HG03039 (cell line): Measurements from ENCODE around the gene DKK2.

Experiments used
- ATAC-seq: cut with Tn5 transposase; IDR thresholded peaks from one replicate; pipeline ENCODE4 v1.9.1; 2021; ENCODE audit warnings: mild to moderate bottlenecking, moderate library complexity; ENCODE audit not compliant: unreplicated experiment

Gene DKK2, protein sequence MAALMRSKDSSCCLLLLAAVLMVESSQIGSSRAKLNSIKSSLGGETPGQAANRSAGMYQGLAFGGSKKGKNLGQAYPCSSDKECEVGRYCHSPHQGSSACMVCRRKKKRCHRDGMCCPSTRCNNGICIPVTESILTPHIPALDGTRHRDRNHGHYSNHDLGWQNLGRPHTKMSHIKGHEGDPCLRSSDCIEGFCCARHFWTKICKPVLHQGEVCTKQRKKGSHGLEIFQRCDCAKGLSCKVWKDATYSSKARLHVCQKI

DNA sequence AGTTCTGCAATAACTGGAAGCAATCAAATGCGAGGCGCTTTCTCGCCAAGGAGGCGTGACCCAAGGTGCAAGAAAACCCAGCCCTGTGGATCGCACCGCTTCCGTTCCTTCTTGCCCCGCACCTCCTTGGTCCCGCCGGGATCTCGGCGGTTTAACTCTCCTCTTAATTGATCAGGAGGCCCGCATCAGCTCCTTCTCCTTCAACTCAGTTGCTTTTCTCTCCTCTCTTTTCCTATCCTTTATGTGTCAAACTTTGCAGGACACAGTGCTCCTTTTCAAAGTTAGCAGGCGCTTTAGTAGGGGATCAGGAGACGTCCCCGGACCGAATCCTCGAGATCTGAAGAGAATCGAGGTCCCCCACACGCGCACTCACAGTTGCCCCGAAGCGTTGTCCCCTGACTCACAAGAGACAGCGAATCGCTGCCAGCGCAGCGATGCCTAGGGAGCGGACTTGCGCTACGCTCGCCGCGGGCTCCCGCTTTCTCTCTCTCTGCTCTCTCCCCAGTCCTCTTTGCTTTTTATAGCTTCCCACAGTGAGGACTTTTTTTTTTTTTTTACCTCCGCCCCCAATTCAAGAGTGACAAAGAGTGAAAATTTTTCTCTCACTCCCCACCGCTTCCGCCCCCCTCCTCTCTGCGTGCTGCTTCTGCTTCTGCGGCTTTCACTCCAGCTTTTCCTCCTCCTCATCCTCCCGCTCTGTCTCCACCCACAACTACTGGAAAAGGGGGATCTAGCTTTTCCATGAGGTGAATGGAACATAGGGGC, at the start of gene DKK2:
TSS of gene DKK2 (minus strand) at position 495 of the 765 bp plus-strand sequence. CDS start 722 bp downstream, outside the sequence.
- ATAC-seq, result no peak

DNA sequence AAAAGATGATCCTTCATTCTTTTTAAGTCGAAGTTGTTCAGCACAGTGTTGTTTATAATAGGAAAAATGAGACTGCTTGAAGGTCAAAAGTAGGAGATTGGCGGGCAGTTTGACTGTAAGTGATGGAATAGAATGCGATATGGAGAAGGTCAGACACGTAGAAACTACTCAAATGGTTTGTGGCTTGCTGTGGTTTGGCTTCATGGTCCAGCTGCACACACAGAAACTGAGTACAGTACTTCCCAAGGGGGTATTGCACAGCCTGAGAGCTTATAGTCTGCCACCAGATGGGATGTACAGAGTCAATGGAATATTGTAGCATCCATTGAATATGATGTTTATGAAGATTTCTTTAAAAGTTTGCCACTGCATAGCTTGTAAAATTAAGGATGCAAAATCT, 41.1 kb upstream of the DKK2 start:
- no peak for ATAC-seq

DNA sequence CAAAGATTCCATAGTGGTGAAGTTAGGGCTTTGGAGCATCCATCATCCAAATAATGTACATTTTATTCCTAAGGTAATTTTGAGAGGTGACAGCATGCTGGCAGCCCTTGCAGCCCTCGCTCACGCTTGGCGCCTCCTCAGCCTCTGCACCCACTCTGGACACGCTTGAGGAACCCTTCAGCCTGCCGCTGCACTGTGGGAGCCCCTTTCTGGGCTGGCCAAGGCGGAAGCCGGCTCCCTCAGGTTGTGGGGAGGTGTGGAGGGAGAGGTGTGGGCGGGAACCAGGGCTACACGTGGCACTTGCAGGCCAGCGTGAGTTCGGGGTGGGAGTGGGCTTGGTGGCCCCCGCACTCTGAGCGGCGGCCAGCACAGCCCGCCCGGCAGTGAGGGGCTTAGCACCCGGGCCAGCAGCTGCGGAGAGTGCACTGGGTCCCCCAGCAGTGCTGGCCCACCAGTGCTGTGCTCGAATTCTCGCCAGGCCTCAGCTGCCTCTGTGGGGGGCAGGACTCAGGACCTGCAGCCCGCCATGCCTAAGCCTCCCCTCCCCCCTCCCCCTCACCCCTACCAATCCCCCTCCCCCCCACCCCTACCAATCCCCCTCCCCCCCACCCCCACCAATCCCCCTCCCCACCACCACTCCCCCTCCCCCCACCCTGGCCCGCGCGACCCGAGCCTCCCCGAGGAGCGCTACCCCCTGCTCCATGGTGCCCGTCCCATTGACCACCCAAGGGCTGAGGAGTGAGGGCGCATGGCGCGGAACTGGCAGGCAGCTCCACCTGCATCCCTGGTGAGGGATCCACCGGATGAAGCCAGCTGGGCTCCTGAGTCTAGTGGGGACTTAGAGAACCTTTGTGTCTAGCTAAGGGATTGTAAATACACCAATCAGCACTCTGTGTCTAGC, 37.0 kb upstream of the DKK2 start:
- ATAC-seq, result no peak

DNA sequence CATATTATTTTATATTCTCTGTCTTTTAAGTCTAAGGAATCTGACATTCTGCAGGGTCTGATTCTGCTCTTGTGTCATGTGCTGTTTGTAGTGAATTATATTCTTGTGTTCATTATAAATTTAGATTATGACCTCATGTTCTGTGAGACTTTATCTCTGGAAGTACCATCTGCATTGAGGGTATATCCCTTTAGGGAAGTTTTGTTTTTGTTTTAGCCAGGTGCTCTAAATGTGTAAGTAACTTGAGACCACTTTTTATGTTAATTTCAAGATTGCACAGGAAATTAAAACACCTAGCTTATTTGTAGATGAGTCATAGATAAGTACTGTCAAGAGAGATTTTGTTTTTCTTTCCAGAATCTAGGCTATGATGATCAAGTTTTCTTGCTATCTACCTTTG, 35.0 kb upstream of the DKK2 start:
- ATAC-seq, result no peak

DNA sequence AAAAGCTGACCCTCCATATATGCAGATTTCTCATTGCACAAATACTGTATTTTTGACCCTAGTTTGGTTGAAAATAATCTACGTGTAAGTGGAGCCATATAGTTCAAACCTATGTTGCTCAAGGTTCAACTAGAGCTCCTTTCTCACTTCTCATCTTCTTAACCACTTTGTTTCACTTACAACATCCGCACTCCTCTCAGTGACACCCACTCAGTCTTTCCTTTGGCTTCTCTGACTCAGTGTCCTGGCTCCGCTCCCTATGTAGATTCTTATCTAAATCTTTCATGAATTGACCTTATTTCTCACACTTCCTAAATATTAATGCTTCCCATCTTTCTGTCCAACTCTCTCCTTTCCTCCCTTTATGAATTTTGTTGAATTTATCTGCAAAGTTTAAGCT, 32.9 kb upstream of the DKK2 start:
- no peak for ATAC-seq

DNA sequence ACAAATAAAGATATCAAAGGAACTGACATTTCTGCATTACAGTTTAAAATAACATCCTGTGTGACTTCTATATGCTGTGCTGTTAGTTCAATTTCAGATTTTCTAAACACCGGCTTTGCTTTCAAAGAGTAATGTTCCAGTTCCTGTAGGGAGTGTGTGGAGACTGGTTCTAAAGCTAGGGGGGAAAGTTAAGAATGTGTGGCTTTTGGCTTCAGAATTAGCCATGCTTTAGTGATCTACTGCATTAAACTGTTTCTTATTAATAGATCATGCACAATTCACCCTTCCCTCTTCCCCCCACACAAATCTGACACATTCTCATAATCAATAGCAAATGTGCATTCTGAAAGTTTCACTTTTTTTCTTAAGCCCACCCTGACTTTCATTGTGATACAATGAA, 32.0 kb upstream of the DKK2 start:
- no peak for ATAC-seq

DNA sequence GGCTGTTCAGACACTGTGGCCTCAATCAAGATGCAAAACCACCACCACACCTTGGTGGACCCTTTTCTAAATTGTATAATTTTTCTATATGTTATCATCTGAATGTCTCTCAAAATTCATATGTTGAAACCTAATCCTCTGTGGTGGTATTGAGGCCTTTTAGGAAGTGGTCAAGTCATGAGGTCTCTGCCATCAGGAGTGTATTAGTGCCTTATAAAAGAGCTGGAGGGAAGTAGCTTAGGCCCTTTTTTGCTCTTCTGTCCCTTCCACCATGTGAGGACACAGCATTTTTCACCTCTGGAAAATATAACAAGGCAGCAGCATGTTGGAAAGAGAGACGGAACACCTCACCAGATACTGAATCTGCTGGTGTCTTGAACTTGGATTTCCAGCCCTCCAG, 30.5 kb upstream of the DKK2 start:
- no peak for ATAC-seq

DNA sequence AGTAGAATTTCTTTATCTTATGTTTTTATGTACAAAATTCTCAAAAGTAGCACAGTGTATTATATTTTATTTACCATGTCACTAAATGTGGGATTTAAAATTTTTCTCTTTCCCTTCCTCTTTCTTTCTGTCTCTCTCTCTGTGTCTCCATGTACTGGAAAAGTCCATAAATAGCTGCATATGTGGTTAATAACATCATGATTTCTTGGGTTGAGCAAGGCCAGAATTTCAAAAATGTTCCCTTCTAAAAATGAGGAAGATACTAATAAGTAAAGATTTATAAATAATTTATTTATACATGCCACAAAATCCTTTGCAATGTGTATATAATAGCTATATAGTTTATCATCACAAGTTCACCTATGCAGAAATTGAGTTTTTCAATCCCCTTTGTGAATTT, 29.1 kb upstream of the DKK2 start:
- no peak for ATAC-seq

DNA sequence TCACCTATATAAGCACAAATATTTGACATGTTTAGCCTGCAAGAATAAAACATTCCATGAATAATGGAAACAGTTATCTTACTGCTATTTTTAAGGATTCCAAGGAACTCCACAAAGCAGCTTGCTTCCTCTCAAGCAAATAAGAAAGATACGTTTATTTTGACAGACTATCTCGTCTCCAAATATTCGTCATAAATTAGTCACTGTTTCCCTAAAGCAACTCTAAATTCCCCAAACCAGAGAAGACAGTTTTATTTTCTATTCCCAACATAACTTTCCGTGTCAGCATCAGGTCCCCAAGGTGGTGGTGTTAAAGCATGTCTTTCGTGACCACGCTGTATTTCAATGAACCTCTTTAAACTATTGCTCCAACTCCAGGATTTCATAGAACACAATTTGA, 24.3 kb upstream of the DKK2 start:
- no peak for ATAC-seq

DNA sequence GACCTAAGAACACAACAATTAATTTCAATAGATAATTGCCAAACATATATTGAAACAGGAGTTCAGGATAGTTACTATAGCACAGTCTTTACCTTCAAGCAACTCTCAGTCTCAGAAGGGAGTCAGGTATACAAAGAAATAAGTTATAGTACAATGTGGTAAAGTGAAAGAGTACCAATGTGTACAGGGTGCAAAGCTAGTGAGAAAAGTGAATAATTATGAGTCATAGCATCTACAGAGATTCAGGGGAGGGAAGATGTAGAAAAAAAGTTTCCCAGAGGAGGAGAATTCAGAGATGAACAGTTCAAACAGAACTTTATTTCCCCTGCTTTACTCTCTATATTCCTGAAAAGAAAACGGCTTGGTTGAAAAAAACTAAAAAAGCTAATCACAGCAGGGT, 22.7 kb upstream of the DKK2 start:
- ATAC-seq, result no peak

DNA sequence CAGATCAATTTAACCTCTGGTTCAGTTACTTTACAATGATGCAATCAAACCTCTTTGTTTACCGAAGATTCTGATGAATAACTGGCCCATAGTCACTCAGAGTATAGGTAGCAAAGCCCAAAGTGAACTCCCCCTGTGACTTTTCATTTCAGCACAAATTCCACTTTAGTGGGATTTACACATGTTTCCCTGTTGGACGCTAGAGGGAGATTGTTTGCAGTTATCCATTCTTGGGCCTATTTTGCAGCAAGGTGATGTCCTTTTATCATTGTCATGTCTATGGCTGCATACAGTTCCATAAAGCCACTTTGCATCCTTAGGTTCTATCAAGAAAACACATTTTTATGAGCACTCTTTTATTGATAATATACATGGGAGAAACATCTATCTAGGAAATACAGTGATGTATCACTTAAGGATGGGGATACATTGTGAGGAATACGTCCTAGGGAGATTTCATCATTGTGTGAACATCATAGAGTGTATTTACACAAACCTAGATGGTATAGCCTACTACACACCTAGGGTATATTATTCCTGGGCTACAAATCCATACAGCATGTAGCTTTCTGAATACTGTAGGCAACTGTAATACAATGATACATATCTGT, 14.5 kb upstream of the DKK2 start:
- no peak for ATAC-seq

DNA sequence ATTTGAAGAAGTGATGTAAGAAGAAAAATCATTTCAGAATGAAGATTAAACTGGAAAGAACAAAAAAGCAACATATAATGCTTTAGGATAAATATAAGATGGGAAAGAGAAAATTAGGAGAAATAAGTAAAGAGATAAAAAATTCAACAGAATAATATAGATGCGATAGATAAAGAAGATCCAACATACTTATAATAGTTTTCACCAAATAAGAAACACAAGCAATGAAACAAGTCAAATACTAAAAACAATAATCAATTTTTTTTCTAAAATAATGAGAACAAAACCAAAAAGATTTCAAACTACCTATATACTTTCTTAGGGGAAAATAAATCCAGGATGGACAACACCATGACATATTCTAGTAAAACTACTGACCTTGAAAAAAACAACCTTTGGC, 10.1 kb upstream of the DKK2 start:
- no peak for ATAC-seq

DNA sequence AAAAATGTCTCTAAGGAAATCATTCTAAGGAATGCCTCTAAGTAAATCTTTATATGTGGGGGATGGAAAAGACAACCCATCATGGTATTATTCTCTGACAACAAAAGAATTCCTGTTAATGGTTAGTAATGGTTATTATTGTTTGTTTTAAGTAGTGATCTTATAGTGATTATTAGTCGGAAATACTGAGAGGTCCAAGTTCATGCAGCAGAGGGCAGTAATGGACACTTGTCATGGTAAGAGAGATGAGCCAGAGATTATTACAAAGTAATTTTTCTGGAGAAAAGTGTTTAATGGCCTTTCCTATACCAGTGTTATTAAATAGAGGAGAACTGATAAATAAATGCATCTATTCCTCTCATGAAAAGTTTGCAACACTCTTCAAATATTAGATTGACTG, 8.1 kb upstream of the DKK2 start:
- no peak for ATAC-seq

DNA sequence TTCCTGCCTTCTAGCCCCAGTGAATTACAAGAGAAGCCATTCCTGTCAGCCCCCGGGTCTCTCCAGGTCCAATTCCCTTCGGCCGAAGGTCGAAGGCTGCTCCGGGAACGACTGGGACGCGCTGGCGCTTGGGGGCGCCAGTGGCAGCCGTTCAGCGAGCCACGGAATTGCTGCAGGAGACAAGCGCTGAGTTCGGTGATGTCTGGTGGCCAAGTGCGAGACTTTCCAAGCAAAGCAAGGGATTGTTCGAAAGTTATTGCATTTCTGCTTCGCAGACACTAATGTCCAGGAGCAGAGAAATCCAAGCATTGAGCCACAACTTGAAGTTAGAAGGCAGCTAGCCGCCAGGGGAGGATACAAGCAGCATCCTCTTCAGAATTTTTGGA, 1.1 kb upstream of the DKK2 start:
- ATAC-seq, result no peak

DNA sequence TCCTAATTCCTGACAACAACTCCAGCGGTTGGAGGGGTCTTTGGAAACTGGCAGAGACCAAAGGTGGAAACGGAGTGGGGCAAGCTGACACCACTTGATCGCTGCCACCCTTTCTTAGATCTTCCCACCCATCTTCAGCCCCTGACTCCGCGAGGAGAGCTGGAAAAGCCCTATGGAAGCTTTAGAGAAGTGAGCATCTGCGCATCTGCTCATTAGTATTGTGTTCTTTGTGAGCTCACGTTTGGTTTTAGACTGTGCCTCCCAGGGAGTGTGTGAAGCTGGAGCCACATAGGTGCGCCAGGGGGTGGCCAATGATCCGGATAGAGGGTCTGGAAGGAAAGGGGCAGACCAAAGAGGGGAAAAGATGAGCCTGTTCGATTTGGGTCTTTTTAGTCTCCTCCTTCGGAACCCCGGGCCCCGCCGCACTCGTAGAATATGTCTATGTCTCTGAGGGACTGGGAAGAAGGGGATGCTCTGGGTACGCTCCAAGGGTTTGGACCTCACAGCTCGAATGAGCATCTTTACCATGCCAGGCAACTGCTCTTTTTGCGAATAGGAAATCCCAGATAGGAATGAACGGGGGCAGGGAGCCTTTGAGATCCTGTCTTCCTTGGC, 578 bp upstream of the DKK2 start:
- ATAC-seq, result no peak

DNA sequence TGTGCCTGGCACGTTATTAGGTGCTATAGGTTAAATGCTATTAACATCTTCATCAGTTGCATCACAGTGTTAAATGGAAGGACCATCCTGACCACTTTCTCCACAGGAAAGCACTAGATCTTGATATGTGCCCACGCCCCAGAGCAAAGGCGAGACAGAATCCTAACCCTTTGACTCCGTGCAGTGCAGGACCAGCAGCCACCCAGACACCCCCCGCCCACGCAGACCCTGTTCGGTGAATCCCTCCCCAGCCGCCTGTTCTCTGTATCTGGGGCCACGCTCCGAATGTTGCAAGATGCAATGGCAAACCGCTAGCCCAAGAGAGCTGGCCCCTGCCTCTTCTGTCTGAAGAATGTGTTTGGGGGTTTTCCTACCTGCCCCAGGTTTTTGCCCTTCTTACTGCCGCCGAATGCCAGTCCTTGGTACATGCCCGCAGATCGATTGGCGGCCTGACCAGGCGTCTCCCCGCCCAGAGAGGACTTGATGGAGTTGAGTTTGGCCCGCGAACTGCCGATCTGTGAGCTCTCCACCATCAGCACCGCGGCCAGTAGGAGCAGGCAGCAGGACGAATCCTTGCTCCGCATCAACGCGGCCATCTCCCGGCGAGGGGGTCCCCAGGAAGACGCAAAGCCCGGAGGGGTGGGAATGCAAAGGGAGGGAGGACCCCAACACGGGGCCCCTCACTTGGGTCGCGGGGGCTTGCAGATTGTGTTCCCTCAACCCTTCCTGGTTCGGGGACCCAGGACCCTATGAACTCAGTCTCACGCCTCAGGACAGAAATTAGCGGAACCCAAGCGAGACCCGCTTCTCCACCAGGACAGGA, 906 bp downstream of the DKK2 start:
- ATAC-seq, result no peak

DNA sequence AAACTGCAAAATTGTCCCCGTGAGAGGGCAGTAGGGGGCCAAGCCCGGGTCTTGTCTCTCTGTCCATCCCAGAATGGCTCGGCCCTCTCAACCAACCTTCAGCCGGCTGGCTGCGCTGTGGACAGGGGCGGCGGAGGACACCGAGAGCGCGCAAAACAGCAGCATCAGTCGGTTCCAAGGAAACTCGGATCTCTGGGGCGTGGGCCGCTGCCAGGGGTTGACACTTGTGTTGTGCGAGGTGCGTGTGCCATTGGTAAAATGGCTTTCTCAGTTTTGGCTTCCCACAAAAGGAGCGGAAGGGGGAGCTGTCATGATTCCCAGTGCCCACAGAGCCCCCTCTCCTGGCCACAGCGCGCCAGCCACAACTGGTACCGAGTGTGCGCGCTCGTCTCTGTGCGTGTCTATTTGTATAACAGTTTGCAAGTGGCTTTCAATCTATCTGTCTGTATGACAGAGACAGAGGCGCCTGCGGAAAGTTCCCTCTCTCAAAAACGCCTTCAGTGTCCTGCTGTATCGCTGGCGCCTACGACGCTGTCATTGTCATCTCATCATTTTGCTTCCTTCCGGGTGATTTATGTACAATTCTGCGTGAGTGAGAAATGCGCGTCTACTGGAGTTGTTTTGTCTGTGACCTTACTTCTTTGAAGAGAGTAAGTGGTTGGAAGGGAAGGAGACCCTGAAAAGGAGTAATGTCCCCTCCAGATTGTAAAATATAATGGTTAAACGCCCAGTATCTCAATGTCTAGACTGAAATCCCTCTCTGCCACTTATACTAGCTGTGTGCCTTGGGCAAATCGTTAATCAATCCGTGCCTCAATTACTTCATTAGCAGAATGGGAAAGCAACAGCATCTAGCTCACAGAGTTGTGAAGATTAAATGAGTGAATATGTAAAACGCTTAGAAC, 1.8 kb downstream of the DKK2 start:
- ATAC-seq, result no peak

DNA sequence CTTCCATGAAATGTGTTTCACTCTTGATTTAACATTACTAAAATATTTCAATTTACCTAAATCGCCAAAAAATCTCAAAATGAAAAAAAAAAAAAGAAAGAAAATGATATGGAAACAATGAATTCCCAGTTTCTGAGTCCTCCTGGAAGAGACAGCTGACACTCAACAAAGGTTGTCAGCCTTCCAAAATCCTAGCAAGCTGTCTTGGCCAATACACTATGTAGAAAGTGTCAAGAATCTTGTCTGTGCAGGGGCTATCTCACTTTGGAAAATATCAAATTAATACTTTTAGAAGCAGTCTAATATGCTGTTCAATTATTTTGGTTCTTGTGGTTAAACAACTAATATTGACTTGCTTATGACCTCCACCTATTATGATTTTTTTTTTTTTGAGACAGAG, 8.7 kb downstream of the DKK2 start:
- ATAC-seq, result no peak

DNA sequence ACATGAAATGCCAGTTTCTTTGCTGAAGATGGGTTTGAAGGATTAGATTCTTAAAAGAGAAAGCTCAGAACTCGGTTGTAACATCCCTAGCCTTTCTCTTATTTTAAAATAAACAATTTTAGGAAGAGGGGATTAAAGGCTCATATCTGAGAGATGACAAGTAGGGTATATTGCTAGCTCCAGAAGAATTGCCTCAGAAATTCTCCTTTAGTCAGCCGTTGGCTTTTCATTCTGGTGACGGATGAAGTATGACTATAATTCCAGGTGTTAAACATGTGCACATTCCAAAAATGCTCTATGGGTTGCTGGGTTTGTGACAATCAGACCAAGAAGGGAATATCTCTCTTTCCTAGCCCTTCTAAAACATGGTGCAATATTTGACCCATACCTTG, 17.8 kb downstream of the DKK2 start:
- no peak for ATAC-seq
